ENCODE results near the gene UACA. TPM values are rescaled to one million over a fixed set of nuclear protein-coding genes. Genes with fewer than 3 reads are reported as not detected.

UACA gene, protein sequence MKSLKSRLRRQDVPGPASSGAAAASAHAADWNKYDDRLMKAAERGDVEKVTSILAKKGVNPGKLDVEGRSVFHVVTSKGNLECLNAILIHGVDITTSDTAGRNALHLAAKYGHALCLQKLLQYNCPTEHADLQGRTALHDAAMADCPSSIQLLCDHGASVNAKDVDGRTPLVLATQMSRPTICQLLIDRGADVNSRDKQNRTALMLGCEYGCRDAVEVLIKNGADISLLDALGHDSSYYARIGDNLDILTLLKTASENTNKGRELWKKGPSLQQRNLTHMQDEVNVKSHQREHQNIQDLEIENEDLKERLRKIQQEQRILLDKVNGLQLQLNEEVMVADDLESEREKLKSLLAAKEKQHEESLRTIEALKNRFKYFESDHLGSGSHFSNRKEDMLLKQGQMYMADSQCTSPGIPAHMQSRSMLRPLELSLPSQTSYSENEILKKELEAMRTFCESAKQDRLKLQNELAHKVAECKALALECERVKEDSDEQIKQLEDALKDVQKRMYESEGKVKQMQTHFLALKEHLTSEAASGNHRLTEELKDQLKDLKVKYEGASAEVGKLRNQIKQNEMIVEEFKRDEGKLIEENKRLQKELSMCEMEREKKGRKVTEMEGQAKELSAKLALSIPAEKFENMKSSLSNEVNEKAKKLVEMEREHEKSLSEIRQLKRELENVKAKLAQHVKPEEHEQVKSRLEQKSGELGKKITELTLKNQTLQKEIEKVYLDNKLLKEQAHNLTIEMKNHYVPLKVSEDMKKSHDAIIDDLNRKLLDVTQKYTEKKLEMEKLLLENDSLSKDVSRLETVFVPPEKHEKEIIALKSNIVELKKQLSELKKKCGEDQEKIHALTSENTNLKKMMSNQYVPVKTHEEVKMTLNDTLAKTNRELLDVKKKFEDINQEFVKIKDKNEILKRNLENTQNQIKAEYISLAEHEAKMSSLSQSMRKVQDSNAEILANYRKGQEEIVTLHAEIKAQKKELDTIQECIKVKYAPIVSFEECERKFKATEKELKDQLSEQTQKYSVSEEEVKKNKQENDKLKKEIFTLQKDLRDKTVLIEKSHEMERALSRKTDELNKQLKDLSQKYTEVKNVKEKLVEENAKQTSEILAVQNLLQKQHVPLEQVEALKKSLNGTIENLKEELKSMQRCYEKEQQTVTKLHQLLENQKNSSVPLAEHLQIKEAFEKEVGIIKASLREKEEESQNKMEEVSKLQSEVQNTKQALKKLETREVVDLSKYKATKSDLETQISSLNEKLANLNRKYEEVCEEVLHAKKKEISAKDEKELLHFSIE (N-terminal part only)
- total RNA-seq = 17.3 and 56.5 TPM in 2 replicates

DNA sequence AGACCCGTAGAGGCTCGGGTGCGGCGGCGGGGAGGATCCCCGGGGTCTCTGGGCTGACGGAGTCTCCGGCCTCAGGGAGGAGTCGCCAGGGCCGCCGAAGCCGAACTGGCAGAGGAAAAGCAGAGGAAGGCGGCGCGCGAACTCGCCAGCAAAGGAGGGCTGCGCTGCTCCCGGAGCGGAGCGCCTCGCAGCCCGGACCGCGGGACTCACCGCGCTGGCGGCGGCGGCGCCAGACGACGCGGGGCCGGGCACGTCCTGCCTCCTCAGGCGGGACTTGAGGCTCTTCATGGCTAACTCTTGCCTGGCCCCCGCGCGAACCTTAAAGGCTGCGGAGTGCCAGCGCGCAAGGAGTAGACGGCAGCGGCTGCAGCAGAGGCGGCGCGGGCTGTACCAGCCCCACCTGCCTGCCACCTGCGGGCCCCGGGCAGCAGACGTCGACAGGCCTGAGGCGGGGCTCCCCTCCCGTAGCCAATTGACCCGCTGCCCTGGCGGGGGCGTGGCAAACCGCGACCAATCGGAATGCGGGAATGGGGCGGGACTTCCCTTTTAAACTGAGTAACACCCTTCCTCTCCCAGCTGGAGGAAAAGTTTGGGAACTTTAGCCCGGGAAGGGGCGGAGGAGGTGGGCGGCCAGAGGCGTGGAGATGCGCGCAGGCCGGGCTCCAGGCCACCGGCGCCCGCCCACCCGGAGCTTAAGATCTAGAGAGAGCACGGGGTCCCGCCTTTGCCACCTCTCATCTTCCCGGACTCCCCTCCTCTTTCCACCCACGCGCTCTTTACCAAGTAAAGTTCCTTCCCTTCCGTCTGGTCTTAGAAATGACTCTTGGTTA, at the start of gene UACA:
Gene UACA, minus strand, starts transcription at position 439 of the 830 bp plus-strand sequence. Its CDS starts 151 bp downstream, at position 288.

Other genes starting within 250 kb of the UACA start
- gene LARP6, start 90.6 kb upstream of the UACA start, total RNA-seq = 40.0 and 69.3 TPM in 2 replicates
- gene THAP10, start 128.9 kb upstream of the UACA start, total RNA-seq = 3.1 and 5.4 TPM in 2 replicates
- 8.7 and 23.9 TPM in 2 replicates for gene LRRC49, start 129.3 kb upstream of the UACA start, total RNA-seq